Left ventricle myocardium inferior (tissue), 1 donor: ENCODE results near the gene PHC3. TPM values are rescaled to one million over a fixed set of nuclear protein-coding genes. Genes with fewer than 3 reads are reported as not detected.
"Not testable (repeated sequence)": the region's sequence is repeated elsewhere in the genome, so short reads cannot be mapped to it uniquely, and the experiment has no call there.

Experiments
- DNase-seq: peaks from one replicate; pipeline ENCODE4 v3.0.0-alpha.2; 2020
- H3K27ac ChIP-seq: fragments of 200-600 bp; replicated peaks from 2 replicates; pipeline ENCODE4 v1.8.0; 2021
- H3K27me3 ChIP-seq: fragments of 200-600 bp; 2 replicates; pipeline ENCODE4 v1.8.0; 2021; ENCODE audit warnings: low read depth
- H3K36me3 ChIP-seq: fragments of 200-600 bp; 2 replicates; pipeline ENCODE4 v1.8.0; 2021
- H3K4me1 ChIP-seq: fragments of 200-600 bp; 2 replicates; pipeline ENCODE4 v1.8.0; 2021
- H3K4me3 ChIP-seq: fragments of 200-600 bp; 2 replicates; pipeline ENCODE4 v1.8.0; 2021; ENCODE audit warnings: mild to moderate bottlenecking, moderate library complexity
- H3K9me3 ChIP-seq: fragments of 200-600 bp; replicated peaks from 2 replicates; pipeline ENCODE4 v1.8.0; 2021
- intact Hi-C: fragments of 100-400 bp; cut with micrococcal nuclease; formaldehyde crosslinking; loops from one replicate; pipeline ENCODE4 v1.11.0; 2022
- total RNA-seq: library from RNA; stranded (reverse); fragmentation: NEBNext Ultra II Directional; extraction: Animal tissue kit (Norgen Biotek cat#: 25700); gene quantifications from one replicate; pipeline ENCODE4 v1.2.1, GENCODE V29; 2021
- TF ChIP-seq, protein P1 (sequence below): fragments of 200-600 bp; IDR thresholded peaks from 2 replicates; pipeline ENCODE4 v1.8.0; 2021; ENCODE audit warnings: antibody characterized with exemption, mild to moderate bottlenecking, borderline replicate concordance
- donor health status: DM: no; HTN: yes; CAD: no; lungs with severe emphysema.

Gene PHC3
- total RNA-seq, 1 donor from 2014 or later, result 53.1 TPM

DNA sequence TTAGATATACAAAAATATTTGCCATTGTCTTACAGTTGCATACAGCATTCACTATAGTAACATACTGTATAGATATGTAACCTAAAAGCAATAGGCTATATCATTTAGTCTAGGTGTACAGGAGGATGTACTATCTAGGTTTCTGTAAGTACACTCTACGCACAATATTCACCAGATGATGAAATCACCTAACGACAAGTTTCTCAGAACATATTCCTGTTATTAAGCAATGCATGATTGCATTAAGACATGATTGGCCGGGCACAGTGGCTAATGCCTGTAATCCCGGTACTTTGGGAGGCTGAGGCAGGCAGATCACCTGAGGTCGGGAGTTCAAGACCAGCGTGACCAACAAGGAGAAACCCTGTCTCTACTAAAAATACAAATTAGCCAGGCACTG is 26.2 kb upstream of the PHC3 start:
- TF ChIP-seq, protein P1, sequence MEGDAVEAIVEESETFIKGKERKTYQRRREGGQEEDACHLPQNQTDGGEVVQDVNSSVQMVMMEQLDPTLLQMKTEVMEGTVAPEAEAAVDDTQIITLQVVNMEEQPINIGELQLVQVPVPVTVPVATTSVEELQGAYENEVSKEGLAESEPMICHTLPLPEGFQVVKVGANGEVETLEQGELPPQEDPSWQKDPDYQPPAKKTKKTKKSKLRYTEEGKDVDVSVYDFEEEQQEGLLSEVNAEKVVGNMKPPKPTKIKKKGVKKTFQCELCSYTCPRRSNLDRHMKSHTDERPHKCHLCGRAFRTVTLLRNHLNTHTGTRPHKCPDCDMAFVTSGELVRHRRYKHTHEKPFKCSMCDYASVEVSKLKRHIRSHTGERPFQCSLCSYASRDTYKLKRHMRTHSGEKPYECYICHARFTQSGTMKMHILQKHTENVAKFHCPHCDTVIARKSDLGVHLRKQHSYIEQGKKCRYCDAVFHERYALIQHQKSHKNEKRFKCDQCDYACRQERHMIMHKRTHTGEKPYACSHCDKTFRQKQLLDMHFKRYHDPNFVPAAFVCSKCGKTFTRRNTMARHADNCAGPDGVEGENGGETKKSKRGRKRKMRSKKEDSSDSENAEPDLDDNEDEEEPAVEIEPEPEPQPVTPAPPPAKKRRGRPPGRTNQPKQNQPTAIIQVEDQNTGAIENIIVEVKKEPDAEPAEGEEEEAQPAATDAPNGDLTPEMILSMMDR, result no peak
- intact Hi-C loops, result no loop called here
- H3K27me3 ChIP-seq, result peaks cover 9% of the 10 kb centered on the region
- no peak for DNase-seq
- H3K4me1 ChIP-seq, result no peaks in the 10 kb centered on the region
- H3K27ac ChIP-seq, result no peak overlapping the region
- no peak overlapping the region for H3K4me3 ChIP-seq
- no peaks in the 10 kb centered on the region for H3K36me3 ChIP-seq
- H3K9me3 ChIP-seq, result peaks cover 4% of the 10 kb centered on the region

DNA sequence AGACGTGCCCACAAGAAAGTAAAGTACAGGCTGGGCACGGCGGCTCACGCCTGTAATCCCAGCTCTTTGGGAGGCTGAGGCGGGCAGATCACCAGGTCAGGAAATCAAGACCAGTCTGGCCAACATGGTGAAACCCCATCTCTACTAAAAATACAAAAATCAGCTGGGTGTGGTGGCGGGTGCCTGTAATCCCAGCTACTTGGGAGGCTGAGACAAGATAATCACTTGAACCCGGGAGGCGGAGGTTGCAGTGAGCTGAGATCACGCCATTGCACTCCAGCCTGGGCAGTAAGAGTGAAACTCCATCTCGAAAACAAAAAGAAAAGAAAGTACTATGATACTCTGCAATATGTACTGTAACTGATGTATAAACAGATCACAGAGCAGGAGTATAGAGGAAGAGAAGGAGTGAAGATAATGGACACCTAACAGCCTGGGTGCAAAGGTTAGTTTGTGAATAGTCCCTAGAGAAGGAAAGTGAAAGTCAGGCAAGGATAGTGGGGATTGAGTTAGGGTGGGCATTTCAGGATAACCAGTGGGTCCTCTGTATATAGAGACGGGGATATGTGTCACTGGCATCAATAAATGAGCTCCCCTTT is 24.7 kb upstream of the PHC3 start:
- H3K27me3 ChIP-seq, H3K27ac ChIP-seq, DNase-seq, H3K36me3 ChIP-seq, intact Hi-C loops, H3K4me1 ChIP-seq, H3K4me3 ChIP-seq, H3K9me3 ChIP-seq: not testable (repeated sequence)

DNA sequence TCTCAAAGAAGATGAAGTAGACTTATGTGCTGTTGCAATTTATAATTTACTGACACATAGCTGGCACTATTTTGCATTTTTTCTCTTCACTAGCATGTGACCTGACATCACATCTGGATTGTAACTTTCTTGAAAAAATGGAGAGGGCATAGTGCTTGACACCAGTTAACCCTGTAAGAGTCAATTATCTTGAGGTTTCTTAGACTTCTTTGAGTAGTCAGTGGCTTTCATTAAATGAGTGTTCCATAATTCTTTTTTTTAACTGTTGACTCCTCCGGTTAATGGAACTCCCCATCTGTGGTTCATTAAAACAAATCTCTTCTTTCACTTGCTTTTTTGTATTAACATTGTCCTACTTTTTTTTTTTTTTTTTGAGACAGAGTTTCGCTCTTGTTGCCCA is 23.8 kb upstream of the PHC3 start:
- H3K27ac ChIP-seq, result no peak overlapping the region
- intact Hi-C loops, result no loop called here
- no peaks in the 10 kb centered on the region for H3K4me1 ChIP-seq
- peaks cover 11% of the 10 kb centered on the region for H3K27me3 ChIP-seq
- no peaks in the 10 kb centered on the region for H3K36me3 ChIP-seq
- no peak overlapping the region for H3K4me3 ChIP-seq
- TF ChIP-seq, protein P1, result no peak
- H3K9me3 ChIP-seq, result no peaks in the 10 kb centered on the region
- DNase-seq, result no peak

DNA sequence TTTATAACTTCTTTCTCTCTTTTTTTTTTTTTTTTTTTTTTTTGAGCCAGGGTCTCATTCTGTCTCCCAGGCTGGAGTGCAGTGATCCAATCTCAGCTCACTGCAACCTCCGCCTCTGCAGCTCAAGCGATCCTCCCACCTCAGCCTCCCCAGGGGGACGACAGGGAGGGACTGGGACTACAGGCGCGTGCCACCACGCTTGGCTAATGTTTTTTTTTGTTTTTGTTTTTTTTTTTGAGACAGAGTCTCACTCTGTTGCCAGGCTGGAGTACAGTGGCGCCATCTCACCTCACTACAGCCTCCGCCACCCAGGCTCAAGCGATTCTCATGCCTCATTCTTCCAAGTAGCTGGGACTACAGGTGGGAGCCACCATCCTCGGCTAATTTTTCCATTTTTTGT is 23.0 kb upstream of the PHC3 start:
- Histone ChIP-seq H3K27me3 (peaks cover 9% of the 10 kb centered on the region), H3K9me3 (no peaks in the 10 kb centered on the region), H3K27ac (no peak overlapping the region), H3K36me3 (no peaks in the 10 kb centered on the region), H3K4me3 (no peak overlapping the region), H3K4me1 (no peaks in the 10 kb centered on the region)
- intact Hi-C loops, result no loop called here
- TF ChIP-seq, protein P1, result no peak
- no peak for DNase-seq

DNA sequence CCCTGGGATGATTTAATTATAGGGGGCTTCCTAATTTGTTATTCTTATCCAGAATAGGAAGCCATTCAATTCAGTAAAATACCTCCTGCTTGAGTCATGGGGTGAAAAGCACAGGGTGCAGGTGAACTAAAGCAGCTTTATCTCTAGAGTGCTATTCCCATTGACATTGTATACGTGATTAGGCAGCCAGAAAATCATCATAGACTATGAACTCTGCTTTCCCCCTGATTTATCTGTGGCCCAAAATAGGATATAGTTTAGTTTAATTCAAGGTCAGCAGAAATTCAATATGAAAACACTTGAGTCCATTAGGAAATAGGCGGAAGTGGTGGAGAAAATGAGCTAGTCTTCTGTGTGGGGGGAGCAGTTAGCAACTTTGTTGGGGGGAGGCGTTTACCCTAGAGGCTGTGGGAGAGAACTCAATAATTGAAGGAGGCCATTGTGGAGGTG is 22.5 kb upstream of the PHC3 start:
- H3K27ac ChIP-seq, result no peak overlapping the region
- no peaks in the 10 kb centered on the region for H3K36me3 ChIP-seq
- peaks cover 9% of the 10 kb centered on the region for H3K27me3 ChIP-seq
- H3K4me1 ChIP-seq, result no peaks in the 10 kb centered on the region
- no peaks in the 10 kb centered on the region for H3K9me3 ChIP-seq
- DNase-seq, result no peak
- TF ChIP-seq, protein P1, result no peak
- intact Hi-C loops, result no loop called here
- H3K4me3 ChIP-seq, result no peak overlapping the region

DNA sequence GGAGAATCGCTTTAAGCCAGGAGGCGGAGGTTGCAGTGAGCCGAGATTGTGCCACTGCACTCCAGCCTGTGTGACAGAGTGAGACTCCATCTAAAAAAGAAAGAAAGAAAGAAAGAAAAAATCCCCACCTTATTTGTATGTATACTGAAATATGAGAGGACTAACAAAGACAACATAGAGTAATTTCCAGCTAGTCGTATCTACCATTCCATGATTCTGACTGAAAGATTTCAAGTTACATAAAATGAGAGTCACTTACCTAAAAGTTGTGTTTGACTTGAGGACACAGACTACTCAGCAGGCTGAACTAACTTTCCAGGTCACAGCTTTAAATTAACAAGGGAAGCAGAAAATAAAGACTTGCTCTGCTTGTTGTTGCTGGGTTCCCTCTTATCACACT is 21.9 kb upstream of the PHC3 start:
- no peaks in the 10 kb centered on the region for H3K36me3 ChIP-seq
- no peak overlapping the region for H3K4me3 ChIP-seq
- H3K27me3 ChIP-seq, result peaks cover 9% of the 10 kb centered on the region
- no peak overlapping the region for H3K27ac ChIP-seq
- no peak for DNase-seq
- H3K4me1 ChIP-seq, result no peaks in the 10 kb centered on the region
- no peaks in the 10 kb centered on the region for H3K9me3 ChIP-seq
- intact Hi-C loops, result no loop called here
- TF ChIP-seq, protein P1, result no peak
